HepG2 (cell line): ENCODE data around the gene GPR32. TPM values are rescaled to one million over a fixed set of nuclear protein-coding genes. Genes with fewer than 3 reads are reported as not detected.

Experiments used
- ATAC-seq: fragments of 200-7000 bp; cut with Tn5 transposase; 3 replicates; pipeline ENCODE4 v1.9.1; 2020; ENCODE audit warnings: mild to moderate bottlenecking, moderate library complexity
- BruUV-seq: library from RNA; stranded (reverse); fragments of 400-500 nt; replicated peaks from 2 replicates; lab custom pipeline; 2021; lab: Mats Ljungman, UMichigan
- CTCF ChIA-PET: fragments of 300-600 bp; formaldehyde crosslinking; extraction: SDS; loops from one replicate; lab custom pipeline; 2021; ENCODE audit warnings: low total read pairs, inconsistent platforms, low intra/inter-chr PET ratio; lab: Yijun Ruan, JAX
- POLR2A ChIA-PET: fragments of 350-600 bp; sonication (Branson Sonifier 250); formaldehyde crosslinking; loops from one replicate; lab custom pipeline; 2020; ENCODE audit warnings: antibody characterized with exemption, inconsistent platforms; lab: Yijun Ruan, JAX
- DNase-seq: peaks from one replicate; pipeline ENCODE4 v3.0.0-alpha.2; 2015; ENCODE audit warnings: low spot score
- FAIRE-seq: peaks from 3 replicates; lab custom pipeline; 2011; peaks lifted over from hg19 to GRCh38; lab: Jason Lieb, UNC
- H2AFZ ChIP-seq: one replicate; pipeline ENCODE4 v1.6.1; 2011; ENCODE audit warnings: low read length, inconsistent platforms
- H3K27ac ChIP-seq: fragments of 300-600 bp; 3 replicates; pipeline ENCODE4 v1.8.0; 2011; ENCODE audit warnings: mixed run types, mild to moderate bottlenecking, mixed read lengths, low read length, inconsistent platforms; ENCODE audit not compliant: insufficient read depth; ENCODE audit errors: extremely low read length
- H3K27me3 ChIP-seq, 2 experiments: fragments of 200-600 bp in 1 of 2; 2 replicates in 1 of 2; 3 replicates in 1 of 2; pipeline versions ENCODE4 v1.6.0 to v1.8.0; 2011; ENCODE audit warnings: low read length in 2 of 2, mild to moderate bottlenecking in 2 of 2, moderate library complexity in 2 of 2, inconsistent platforms in 1 of 2; ENCODE audit not compliant: insufficient read depth in 2 of 2, control insufficient read depth in 1 of 2
- H3K36me3 ChIP-seq, 2 experiments: fragments of 200-600 bp in 1 of 2; replicated peaks in 1 of 2; 2 replicates in 1 of 2; 3 replicates in 1 of 2; pipeline versions ENCODE4 v1.5.1 to v1.8.0; 2011; ENCODE audit warnings: low read length in 2 of 2, inconsistent platforms in 1 of 2; ENCODE audit not compliant: insufficient read depth in 2 of 2, control insufficient read depth in 1 of 2
- H3K4me1 ChIP-seq: 2 replicates; pipeline ENCODE4 v1.5.1; 2012; ENCODE audit warnings: low read length, inconsistent platforms; ENCODE audit not compliant: insufficient read depth
- H3K4me2 ChIP-seq: 2 replicates; pipeline ENCODE4 v1.6.0; 2011; ENCODE audit warnings: low read depth, low read length, inconsistent platforms
- H3K4me3 ChIP-seq, 3 experiments: fragments of 200-600 bp in 1 of 3; sonication (generic), shearing (Covaris generic) in 1 of 3; replicated peaks in 1 of 3; 2 replicates each; pipeline ENCODE4 v1.5.1; 2011 to 2016; ENCODE audit warnings: low read length in 3 of 3, inconsistent platforms in 2 of 3, low read depth in 2 of 3, mild to moderate bottlenecking in 2 of 3, control low read depth in 1 of 3, mixed read lengths in 1 of 3; ENCODE audit not compliant: insufficient read depth in 1 of 3
- H3K79me2 ChIP-seq: one replicate; pipeline ENCODE4 v1.6.1; 2011; ENCODE audit warnings: low read length, inconsistent platforms; ENCODE audit not compliant: insufficient read depth
- H3K9ac ChIP-seq: 2 replicates; pipeline ENCODE4 v1.6.0; 2011; ENCODE audit warnings: mild to moderate bottlenecking, low read depth, low read length, inconsistent platforms; ENCODE audit not compliant: insufficient read depth
- H3K9me3 ChIP-seq: 2 replicates; pipeline ENCODE4 v1.5.1; 2012; ENCODE audit warnings: mild to moderate bottlenecking, low read length
- H4K20me1 ChIP-seq: 2 replicates; pipeline ENCODE4 v1.6.0; 2011; ENCODE audit warnings: inconsistent platforms, mild to moderate bottlenecking, low read length, moderate library complexity; ENCODE audit not compliant: insufficient read depth
- BRCA1 ChIP-seq: sonication (generic); formaldehyde crosslinking; IDR thresholded peaks from 2 replicates; pipeline ENCODE4 v1.4.0; 2020; ENCODE audit warnings: missing genetic modification reagents
- GATAD2A ChIP-seq: IDR thresholded peaks from 2 replicates; pipeline ENCODE4 v1.6.1; 2016
- GTF2F1 ChIP-seq: fragments of 150-350 bp; IDR thresholded peaks from 2 replicates; pipeline ENCODE4 v1.6.1; 2014; ENCODE audit warnings: low read length
- KDM6A ChIP-seq: IDR thresholded peaks from 2 replicates; pipeline ENCODE4 v1.6.1; 2016; ENCODE audit warnings: low read depth
- NCOA1 ChIP-seq: sonication (generic); formaldehyde crosslinking; IDR thresholded peaks from 2 replicates; pipeline ENCODE4 v1.9.0; 2021; ENCODE audit warnings: missing genetic modification reagents
- SP140L ChIP-seq: sonication (generic); formaldehyde crosslinking; IDR thresholded peaks from 2 replicates; pipeline ENCODE4 v1.4.0; 2020; ENCODE audit warnings: missing genetic modification reagents, borderline replicate concordance
- TCF7 ChIP-seq: sonication (generic); IDR thresholded peaks from 2 replicates; pipeline ENCODE4 v1.6.1; 2016; ENCODE audit warnings: antibody characterized with exemption, low read depth
- ZFP37 ChIP-seq: sonication (generic); formaldehyde crosslinking; IDR thresholded peaks from 2 replicates; pipeline ENCODE4 v1.4.0; 2020; ENCODE audit warnings: missing genetic modification reagents, borderline replicate concordance
- ZNF10 ChIP-seq: sonication (generic); formaldehyde crosslinking; IDR thresholded peaks from 2 replicates; pipeline ENCODE4 v1.4.0; 2020; ENCODE audit warnings: mild to moderate bottlenecking, low read depth, missing genetic modification reagents, borderline replicate concordance
- ZNF383 ChIP-seq: sonication (generic); formaldehyde crosslinking; IDR thresholded peaks from 2 replicates; pipeline ENCODE4 v1.4.0; 2020; ENCODE audit warnings: missing genetic modification reagents, mild to moderate bottlenecking, borderline replicate concordance
- ZNF746 ChIP-seq: sonication (generic); formaldehyde crosslinking; IDR thresholded peaks from 2 replicates; pipeline ENCODE4 v1.8.0; 2022; ENCODE audit warnings: mild to moderate bottlenecking, missing genetic modification reagents
- ZNF768 ChIP-seq: sonication (generic); formaldehyde crosslinking; IDR thresholded peaks from 2 replicates; pipeline ENCODE4 v1.4.0; 2020; ENCODE audit warnings: missing genetic modification reagents
- ZSCAN30 ChIP-seq: sonication (generic); formaldehyde crosslinking; IDR thresholded peaks from 2 replicates; pipeline ENCODE4 v1.5.0; 2020; ENCODE audit warnings: mild to moderate bottlenecking, missing genetic modification reagents
- WGBS: methylation state at CpG from one replicate; pipeline ENCODE4 v1.1.6; 2017; ENCODE audit warnings: low lambda C conversion rate; 5-methylcytosine and 5-hydroxymethylcytosine counted together
- in situ Hi-C: cut with HindIII; loops from 2 replicates; pipeline ENCODE4 v1.10.0; 2017; ENCODE audit warnings: low pct_unique_long_range_greater_than_20kb; ENCODE audit not compliant: extremely low pct_ligation_motif_present
- intact Hi-C: fragments of 100-400 bp; cut with micrococcal nuclease; formaldehyde crosslinking; loops from one replicate; pipeline ENCODE4 v1.10.0; 2022; ENCODE audit not compliant: unreplicated experiment
- polyA plus RNA-seq, 8 experiments: library from polyadenylated mRNA; depleted of rRNA in 3 of 8; stranded (reverse) in 7 of 8; unstranded in 1 of 8; fragments of >200 nt; fragmentation: Illumina TruSeq in 4 of 8; extraction: Trizol in 4 of 8; gene quantifications; 2 replicates each; pipeline versions ENCODE4 v1.2.1 to v1.2.3, GENCODE V29; 2011 to 2016; ENCODE audit warnings: low read depth in 4 of 8, missing spikeins in 1 of 8, mixed read lengths in 1 of 8; ENCODE audit not compliant: insufficient read depth in 1 of 8
- total RNA-seq, 5 experiments: library from RNA; depleted of rRNA; stranded (reverse); fragments of >200 nt; fragmentation: Illumina TruSeq; extraction: Trizol; gene quantifications; 2 replicates each; pipeline ENCODE4 v1.2.3, GENCODE V29; 2016; ENCODE audit warnings: low read depth in 1 of 5
- TF ChIP-seq, protein P1 (sequence below): sonication (generic); formaldehyde crosslinking; conservative IDR thresholded peaks from 2 replicates; pipeline ENCODE4 v1.8.0; 2022; ENCODE audit warnings: low read depth, missing genetic modification reagents
- TF ChIP-seq, protein P2 (sequence below): sonication (generic); formaldehyde crosslinking; IDR thresholded peaks from 2 replicates; pipeline ENCODE4 v1.5.1; 2020; ENCODE audit warnings: missing genetic modification reagents, mild to moderate bottlenecking, borderline replicate concordance

The GPR32 gene
- total and polyA plus RNA-seq, 2 of the 13 experiments (the other 11 are each of a cell fraction or from before 2014, with no cell fraction given), result not detected

DNA sequence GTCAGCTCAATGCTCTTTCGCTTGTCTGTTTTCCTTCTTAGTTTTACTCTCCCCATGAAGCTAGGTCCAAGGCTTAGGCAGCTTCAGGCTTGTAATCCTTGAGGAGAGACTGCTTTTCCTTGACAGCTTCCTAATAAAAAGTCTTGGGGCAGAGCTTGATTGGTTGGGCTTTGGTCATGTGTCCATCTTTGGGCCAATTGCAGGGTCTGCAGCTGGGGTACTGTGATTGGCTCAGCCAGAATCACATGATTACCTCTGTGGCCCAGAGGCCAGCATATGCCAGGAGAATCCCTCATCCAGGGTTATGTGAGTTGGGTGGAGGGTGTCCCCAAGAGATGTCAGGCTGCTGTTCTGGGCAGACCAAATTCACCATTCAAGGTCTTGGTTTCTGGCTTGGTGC, 45.2 kb downstream of the GPR32 start:
- intact Hi-C loops, result no loop called here
- Histone ChIP-seq H3K36me3 (no peaks in the 10 kb centered on the region), H4K20me1 (no peaks in the 10 kb centered on the region), H3K9ac (no peak overlapping the region), H3K4me1 (no peaks in the 10 kb centered on the region), H3K79me2 (no peaks in the 10 kb centered on the region), H3K9me3 (no peaks in the 10 kb centered on the region), H3K4me2 (no peak overlapping the region), H2AFZ (no peak overlapping the region), H3K27ac (no peak overlapping the region), H3K27me3 (peaks cover 4 to 23% of the 10 kb centered on the region in 2 experiments; a peak in 4 of 5 replicates), H3K4me3 (no peak overlapping the region)
- WGBS, result 22% methylated on average over 1 of the region's 1 CpG
- no TSS peak for BruUV-seq
- ChIA-PET CTCF (no interaction called here), POLR2A (no interaction called here)
- TF ChIP-seq, protein P1, sequence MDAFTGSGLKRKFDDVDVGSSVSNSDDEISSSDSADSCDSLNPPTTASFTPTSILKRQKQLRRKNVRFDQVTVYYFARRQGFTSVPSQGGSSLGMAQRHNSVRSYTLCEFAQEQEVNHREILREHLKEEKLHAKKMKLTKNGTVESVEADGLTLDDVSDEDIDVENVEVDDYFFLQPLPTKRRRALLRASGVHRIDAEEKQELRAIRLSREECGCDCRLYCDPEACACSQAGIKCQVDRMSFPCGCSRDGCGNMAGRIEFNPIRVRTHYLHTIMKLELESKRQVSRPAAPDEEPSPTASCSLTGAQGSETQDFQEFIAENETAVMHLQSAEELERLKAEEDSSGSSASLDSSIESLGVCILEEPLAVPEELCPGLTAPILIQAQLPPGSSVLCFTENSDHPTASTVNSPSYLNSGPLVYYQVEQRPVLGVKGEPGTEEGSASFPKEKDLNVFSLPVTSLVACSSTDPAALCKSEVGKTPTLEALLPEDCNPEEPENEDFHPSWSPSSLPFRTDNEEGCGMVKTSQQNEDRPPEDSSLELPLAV (CRISPR knock-in tag), result no peak
- TF ChIP-seq GATAD2A (CRISPR knock-in tag) (no peak), ZNF746 (CRISPR knock-in tag) (no peak), ZSCAN30 (CRISPR knock-in tag) (no peak), TCF7 (no peak), SP140L (no peak)
- DNase-seq (no peak), FAIRE-seq (no peak), ATAC-seq (no peak)
- in situ Hi-C loops, result no loop called here

DNA sequence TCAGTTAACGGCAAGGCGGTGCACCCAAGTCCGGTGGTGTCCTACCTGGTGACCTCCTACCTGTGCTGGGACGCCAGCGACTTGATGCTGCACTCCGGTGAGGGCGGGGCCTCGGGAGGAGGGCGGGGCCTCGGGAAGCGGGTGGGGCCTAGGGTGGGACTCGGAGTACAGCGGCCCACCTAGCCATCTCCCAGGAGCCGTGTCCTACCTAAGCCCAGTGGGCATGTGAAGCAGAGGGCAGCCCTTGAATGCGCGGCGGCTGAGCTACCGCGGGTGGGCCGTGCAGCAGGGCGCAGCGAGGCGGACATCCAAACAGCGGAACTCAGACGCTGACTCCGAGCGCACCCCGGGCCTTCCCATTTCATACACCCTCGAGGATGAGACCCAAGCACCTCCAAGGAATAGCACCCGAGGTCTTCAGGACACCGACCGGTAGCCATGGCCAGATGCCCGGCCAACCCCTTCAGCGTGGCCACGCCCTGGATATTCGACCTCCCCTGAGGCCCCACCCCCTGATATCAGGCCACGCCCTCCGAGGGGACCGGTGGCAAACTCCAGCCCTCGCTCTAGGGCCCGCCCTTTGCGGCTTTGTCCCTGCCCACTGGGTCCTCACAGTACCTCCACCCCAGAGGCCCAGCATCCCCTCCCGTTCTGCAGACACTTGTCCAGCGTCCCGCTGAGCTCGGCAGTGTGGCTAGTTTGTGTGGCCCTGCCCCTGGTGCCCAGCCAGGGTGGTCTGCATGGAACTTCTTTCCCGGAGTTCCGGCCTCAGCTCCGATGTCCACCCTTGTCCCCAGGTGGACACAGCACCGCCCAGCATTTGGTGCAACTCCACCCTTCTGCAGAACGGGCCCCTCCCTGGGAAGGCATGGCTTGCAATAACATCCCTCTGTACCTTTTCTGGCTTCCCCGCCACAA, 47.9 kb downstream of the GPR32 start:
- H4K20me1 ChIP-seq, result no peaks in the 10 kb centered on the region
- H3K9me3 ChIP-seq, result no peaks in the 10 kb centered on the region
- FAIRE-seq (no peak), ATAC-seq (peak; percentile 36; the same call in 2 of the 3 replicates), DNase-seq (no peak)
- no peaks in the 10 kb centered on the region for H3K36me3 ChIP-seq
- CTCF ChIA-PET, result no interaction called here
- POLR2A ChIA-PET, result no interaction called here
- H3K9ac ChIP-seq, result no peak overlapping the region
- 54% methylated on average over 30 of the region's 52 CpGs for WGBS
- in situ Hi-C loops, result no loop called here
- no peak overlapping the region for H3K4me2 ChIP-seq
- H2AFZ ChIP-seq, result no peak overlapping the region
- no peaks in the 10 kb centered on the region for H3K79me2 ChIP-seq
- no TSS peak for BruUV-seq
- H3K4me3 ChIP-seq, result no peak overlapping the region
- no peaks in the 10 kb centered on the region for H3K4me1 ChIP-seq
- peaks cover 6 to 43% of the 10 kb centered on the region in 2 experiments for H3K27me3 ChIP-seq
- intact Hi-C loops, result no loop called here
- H3K27ac ChIP-seq, result no peak overlapping the region
- TF ChIP-seq ZFP37 (CRISPR knock-in tag), result no peak
- TF ChIP-seq GTF2F1, result no peak
- no peak for TF ChIP-seq BRCA1 (CRISPR knock-in tag)
- TF ChIP-seq NCOA1 (CRISPR knock-in tag), result no peak
- TF ChIP-seq ZNF10 (CRISPR knock-in tag), result no peak
- TF ChIP-seq KDM6A (CRISPR knock-in tag), result no peak
- TF ChIP-seq ZNF383 (CRISPR knock-in tag), result no peak
- TF ChIP-seq ZNF768, result no peak
- TF ChIP-seq, protein P2, sequence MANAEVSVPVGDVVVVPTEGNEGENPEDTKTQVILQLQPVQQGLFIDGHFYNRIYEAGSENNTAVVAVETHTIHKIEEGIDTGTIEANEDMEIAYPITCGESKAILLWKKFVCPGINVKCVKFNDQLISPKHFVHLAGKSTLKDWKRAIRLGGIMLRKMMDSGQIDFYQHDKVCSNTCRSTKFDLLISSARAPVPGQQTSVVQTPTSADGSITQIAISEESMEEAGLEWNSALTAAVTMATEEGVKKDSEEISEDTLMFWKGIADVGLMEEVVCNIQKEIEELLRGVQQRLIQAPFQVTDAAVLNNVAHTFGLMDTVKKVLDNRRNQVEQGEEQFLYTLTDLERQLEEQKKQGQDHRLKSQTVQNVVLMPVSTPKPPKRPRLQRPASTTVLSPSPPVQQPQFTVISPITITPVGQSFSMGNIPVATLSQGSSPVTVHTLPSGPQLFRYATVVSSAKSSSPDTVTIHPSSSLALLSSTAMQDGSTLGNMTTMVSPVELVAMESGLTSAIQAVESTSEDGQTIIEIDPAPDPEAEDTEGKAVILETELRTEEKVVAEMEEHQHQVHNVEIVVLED (CRISPR knock-in tag), result no peak
